Heart right ventricle (tissue), 16 donors: ENCODE results near the gene C13orf46. TPM values are rescaled to one million over a fixed set of nuclear protein-coding genes. Genes with fewer than 3 reads are reported as not detected.

Experiments
- ATAC-seq, 8 donors: fragments of 200-7000 bp; cut with Tn5 transposase; one replicate each; pipeline ENCODE4 v1.9.1; 2020; ENCODE audit warnings: mild to moderate bottlenecking in 8 of 8, moderate library complexity in 8 of 8, moderate number of reproducible peaks in 1 of 8
- DNase-seq, 2 donors: peaks; one replicate each; pipeline ENCODE4 v3.0.0-alpha.2; 2020
- H3K27ac ChIP-seq, 10 donors: fragments of 200-600 bp; sonication (generic) in 2 of 10; one replicate each; pipeline versions ENCODE4 v1.5.0 to v1.8.0; 2020 to 2022; ENCODE audit warnings: mild to moderate bottlenecking in 3 of 10
- H3K27me3 ChIP-seq, 7 donors: fragments of 200-600 bp; one replicate each; pipeline ENCODE4 v1.8.0; 2021 to 2022; ENCODE audit warnings: mild to moderate bottlenecking in 2 of 7
- H3K36me3 ChIP-seq, 9 donors: fragments of 200-600 bp; sonication (generic) in 1 of 9; one replicate each; pipeline versions ENCODE4 v1.5.0 to v1.8.0; 2020 to 2022; ENCODE audit warnings: mild to moderate bottlenecking in 2 of 9
- H3K4me1 ChIP-seq, 9 donors: fragments of 200-600 bp; sonication (generic) in 1 of 9; one replicate each; pipeline versions ENCODE4 v1.5.0 to v1.8.0; 2020 to 2022; ENCODE audit warnings: mild to moderate bottlenecking in 4 of 9
- H3K4me3 ChIP-seq, 10 donors: fragments of 200-600 bp; sonication (generic) in 2 of 10; one replicate each; pipeline versions ENCODE4 v1.5.0 to v1.8.0; 2020 to 2022; ENCODE audit warnings: mild to moderate bottlenecking in 7 of 10, moderate library complexity in 2 of 10
- H3K9me3 ChIP-seq, 11 donors: fragments of 200-600 bp in 10 of 11; sonication (generic) in 2 of 11; one replicate each; pipeline versions ENCODE4 v1.5.0 to v1.8.0; 2013 to 2022; ENCODE audit warnings: mild to moderate bottlenecking in 2 of 11, control low read depth in 1 of 11, moderate library complexity in 1 of 11
- WGBS, 2 donors: extraction: QIAGEN DNeasy Blood & Tissue Kit; methylation state at CpG; one replicate each; pipeline ENCODE4 v1.1.7; 2013; ENCODE audit warnings: inconsistent platforms in 1 of 2; 5-methylcytosine and 5-hydroxymethylcytosine counted together
- intact Hi-C, 10 donors: fragments of 100-400 bp; cut with DNase I; formaldehyde crosslinking; loops; one replicate each; pipeline versions ENCODE4 v1.11.1 to v1.14.2; 2022
- polyA plus RNA-seq, 2 donors: library from polyadenylated mRNA; stranded (reverse); fragments of 200-250 nt; gene quantifications; one replicate each; pipeline ENCODE4 v1.2.3, GENCODE V29; 2013
- total RNA-seq, 10 donors: library from RNA; stranded (reverse); fragmentation: NEBNext Ultra II Directional in 3 of 10; extraction: Animal tissue kit (Norgen Biotek cat#: 25700) in 3 of 10; gene quantifications; one replicate each; pipeline versions ENCODE4 v1.2.1 to v1.2.4, GENCODE V29; 2021 to 2023
- TF ChIP-seq, protein P1 (sequence below), 9 donors: fragments of 200-600 bp; sonication (generic) in 2 of 9; IDR thresholded peaks; one replicate each; pipeline versions ENCODE4 v1.5.0 to v1.8.0; 2021 to 2022; ENCODE audit warnings: antibody characterized with exemption in 9 of 9, mild to moderate bottlenecking in 5 of 9, moderate library complexity in 1 of 9
- donor health status: Arrhythmogenic right ventricular cardiomyopathy.
- donor health status: ischemic (EF 13 %, LVEDD 7.1; RV severe dilation, severe dysfunction).
- donor health status: healthy with polysubstance abuse.
- donor health status: DM: no; HTN: yes; CAD: no.
- donor health status: DM: no; HTN: no; CAD: no.
- donor health status: ischemic (EF 25% LVEDD 6.9; RV normal size, moderate dysfunction).
- donor health status: ischemic (EF 25% LVEDD 5.7; RV mildly dilated, moderate dysfunction).
- donor health status: healthy.
- donor health status: DM: yes; HTN: yes; CAD: no.
- donor health status: Ischemic cardiomyopathy.
- donor health status: ischemic (EF 35%, LVEDD 5.7; RV mildly dilated, moderate dysfunction).
- donor health status: nonischemic (EF 11% LVEDD 7.7; RV severe dilation, severe dysfunction).
- donor health status: DM: yes; HTN: yes; CAD: no.
- donor health status: PGD.
- donor health status: ischemic (EF 29% LVEDD 5.4; RV normal size, mild dysfunction).
- donor health status: nonischemic (EF 23%, LVEDD 6.1; RV moderate dilation, normal function).

C13orf46 gene
- total and polyA plus RNA-seq, 12 donors: 0.09 to 0.80 (median 0.23) TPM

GRCh38 chr13:113912596-113912995, 61.3 kb downstream of the C13orf46 start:
- Histone ChIP-seq H3K27me3 (peaks cover 0 to 39% (median 18%) of the 10 kb centered on the region in 7 donors), H3K27ac (no peak overlapping the region), H3K36me3 (no peaks in the 10 kb centered on the region), H3K4me3 (no peak overlapping the region), H3K4me1 (no peaks in the 10 kb centered on the region), H3K9me3 (peaks cover 0 to 12% (median 0%) of the 10 kb centered on the region in 11 donors)
- intact Hi-C loops: no loop called here
- TF ChIP-seq, protein P1, sequence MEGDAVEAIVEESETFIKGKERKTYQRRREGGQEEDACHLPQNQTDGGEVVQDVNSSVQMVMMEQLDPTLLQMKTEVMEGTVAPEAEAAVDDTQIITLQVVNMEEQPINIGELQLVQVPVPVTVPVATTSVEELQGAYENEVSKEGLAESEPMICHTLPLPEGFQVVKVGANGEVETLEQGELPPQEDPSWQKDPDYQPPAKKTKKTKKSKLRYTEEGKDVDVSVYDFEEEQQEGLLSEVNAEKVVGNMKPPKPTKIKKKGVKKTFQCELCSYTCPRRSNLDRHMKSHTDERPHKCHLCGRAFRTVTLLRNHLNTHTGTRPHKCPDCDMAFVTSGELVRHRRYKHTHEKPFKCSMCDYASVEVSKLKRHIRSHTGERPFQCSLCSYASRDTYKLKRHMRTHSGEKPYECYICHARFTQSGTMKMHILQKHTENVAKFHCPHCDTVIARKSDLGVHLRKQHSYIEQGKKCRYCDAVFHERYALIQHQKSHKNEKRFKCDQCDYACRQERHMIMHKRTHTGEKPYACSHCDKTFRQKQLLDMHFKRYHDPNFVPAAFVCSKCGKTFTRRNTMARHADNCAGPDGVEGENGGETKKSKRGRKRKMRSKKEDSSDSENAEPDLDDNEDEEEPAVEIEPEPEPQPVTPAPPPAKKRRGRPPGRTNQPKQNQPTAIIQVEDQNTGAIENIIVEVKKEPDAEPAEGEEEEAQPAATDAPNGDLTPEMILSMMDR (IDR thresholded peaks at IDR 0.05): no peak
- no peak for DNase-seq
- 73 to 74% methylated on average over 3 of the region's 3 CpGs for WGBS, 2 donors
- no peak for ATAC-seq

DNA sequence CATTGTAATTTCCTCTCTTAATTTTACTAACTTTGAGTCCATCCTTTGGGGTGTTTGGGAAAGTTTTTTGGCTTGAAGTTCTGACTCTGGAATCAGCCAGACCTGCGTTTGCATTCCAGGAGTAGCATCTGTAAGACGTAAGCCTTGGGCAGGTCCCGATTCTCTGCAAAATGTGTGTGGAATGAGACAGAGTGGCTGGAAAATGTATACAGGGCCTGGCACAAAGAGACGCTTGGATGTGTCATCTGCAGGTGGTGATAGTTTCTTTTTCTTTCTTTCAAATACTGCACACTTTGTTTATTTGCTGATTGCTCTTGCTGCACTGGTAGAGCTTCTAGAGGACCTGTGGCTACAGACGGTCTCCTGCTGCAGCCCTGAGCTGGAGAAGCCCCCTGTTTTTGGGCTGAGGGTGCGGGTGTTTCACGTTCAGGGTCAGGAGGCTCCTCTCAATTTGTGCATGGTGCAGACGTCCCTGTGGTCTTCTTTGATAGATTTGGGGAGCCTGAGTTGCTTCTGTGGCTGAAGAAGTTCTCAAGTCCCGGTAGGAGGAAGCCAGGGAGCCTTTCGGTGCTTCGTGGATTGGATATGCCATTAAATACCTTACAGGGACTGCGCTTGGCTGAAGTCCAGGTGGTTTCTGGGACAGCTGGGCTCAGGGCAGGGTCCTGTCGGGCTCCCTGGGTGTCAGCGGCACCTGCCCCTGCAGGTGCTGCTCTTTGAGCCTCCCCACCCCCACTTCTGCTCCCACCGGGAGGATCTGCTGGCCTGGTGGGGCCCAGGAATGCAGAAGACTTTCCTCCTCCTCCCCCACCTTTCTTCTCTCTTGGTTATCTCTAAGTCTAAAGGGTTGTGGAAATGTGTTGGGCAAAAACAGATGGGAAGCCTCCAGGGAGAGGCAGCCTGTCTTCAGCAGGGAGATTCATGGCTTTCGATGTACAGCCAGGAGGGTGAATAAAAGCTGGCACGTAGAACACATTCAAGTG, 66.0 kb downstream of the C13orf46 start:
- no peak for DNase-seq
- peaks cover 0 to 9% (median 0%) of the 10 kb centered on the region in 11 donors for H3K9me3 ChIP-seq
- intact Hi-C loops: loop anchor here in 3 of 10 donors (2.0 to 5.0 kb wide), 2 partner anchors 91 to 97 kb away; no protein-coding TSS in a partner anchor
- H3K4me3 ChIP-seq: no peak overlapping the region
- H3K27me3 ChIP-seq: peaks cover 0 to 26% (median 0%) of the 10 kb centered on the region in 7 donors
- H3K4me1 ChIP-seq: peaks cover 0 to 15% (median 0%) of the 10 kb centered on the region in 9 donors
- ATAC-seq: no peak
- H3K36me3 ChIP-seq: no peaks in the 10 kb centered on the region
- TF ChIP-seq, protein P1 (IDR thresholded peaks at IDR 0.05): no peak
- WGBS, 2 donors: 71% methylated on average over 17 of the region's 17 CpGs
- no peak overlapping the region for H3K27ac ChIP-seq

GRCh38 chr13:113906571-113906970, 67.3 kb downstream of the C13orf46 start:
- DNase-seq (no peak), ATAC-seq (peak in 5 of 8 donors; percentile 48 to 68 (median 63))
- Histone ChIP-seq H3K27me3 (peaks cover 0 to 26% (median 0%) of the 10 kb centered on the region in 7 donors), H3K4me1 (peaks cover 0 to 16% (median 0%) of the 10 kb centered on the region in 9 donors), H3K4me3 (no peak overlapping the region), H3K9me3 (no peaks in the 10 kb centered on the region), H3K27ac (no peak overlapping the region), H3K36me3 (no peaks in the 10 kb centered on the region)
- TF ChIP-seq, protein P1 (IDR thresholded peaks at IDR 0.05): no peak
- intact Hi-C loops: loop anchor here in 3 of 10 donors (2.0 to 5.0 kb wide), 2 partner anchors 89 to 96 kb away; no protein-coding TSS in a partner anchor
- 51 to 73% methylated on average over 4 of the region's 4 CpGs for WGBS, 2 donors

- Histone ChIP-seq H3K27ac (no peak overlapping the region), H3K4me1 (peaks cover 0 to 16% (median 0%) of the 10 kb centered on the region in 9 donors), H3K4me3 (no peak overlapping the region), H3K9me3 (no peaks in the 10 kb centered on the region), H3K36me3 (no peaks in the 10 kb centered on the region), H3K27me3 (peaks cover 0 to 26% (median 0%) of the 10 kb centered on the region in 7 donors)
- intact Hi-C loops: loop anchor here in 8 of 10 donors (2.0 to 5.0 kb wide), 3 partner anchors 89 to 95 kb away; no protein-coding TSS in a partner anchor
- ATAC-seq: no peak
- WGBS, 2 donors: 76 to 90% methylated on average over 8 of the region's 8 CpGs
- no peak for DNase-seq
- TF ChIP-seq, protein P1 (IDR thresholded peaks at IDR 0.05): no peak
Observed at GRCh38 chr13:113905942-113906341, 67.9 kb downstream of the C13orf46 start.
